GM19099 (cell line): ENCODE measurements around the gene ITGA6.

Source experiments
- POLR2A ChIP-seq: IDR thresholded peaks from 3 replicates; pipeline ENCODE4 v1.6.1; 2011; ENCODE audit warnings: low read depth; ENCODE audit not compliant: insufficient read length; ENCODE audit errors: extremely low read depth

The ITGA6 gene

GRCh38 chr2:172446474-172447063 is 19.2 kb downstream of the ITGA6 start:
- no peak for TF ChIP-seq POLR2A

- no peak for TF ChIP-seq POLR2A
These were observed 20.6 kb downstream of the ITGA6 start for GRCh38 chr2:172447811-172448493.

GRCh38 chr2:172448544-172449267 is 21.3 kb downstream of the ITGA6 start:
- no peak for TF ChIP-seq POLR2A

- no peak for TF ChIP-seq POLR2A
These were observed 22.6 kb downstream of the ITGA6 start for GRCh38 chr2:172449911-172450550.

GRCh38 chr2:172451923-172452322 is 24.5 kb downstream of the ITGA6 start:
- no peak for TF ChIP-seq POLR2A

GRCh38 chr2:172452845-172453244 is 25.5 kb downstream of the ITGA6 start:
- no peak for TF ChIP-seq POLR2A

- TF ChIP-seq POLR2A = no peak
These were observed 27.2 kb downstream of the ITGA6 start for GRCh38 chr2:172454404-172455120.

GRCh38 chr2:172455121-172455515 is 27.7 kb downstream of the ITGA6 start:
- no peak for TF ChIP-seq POLR2A

- no peak for TF ChIP-seq POLR2A
These were observed 28.6 kb downstream of the ITGA6 start for GRCh38 chr2:172456002-172456401.

- TF ChIP-seq POLR2A = no peak
These were observed 30.1 kb downstream of the ITGA6 start for GRCh38 chr2:172457536-172457935.

- no peak for TF ChIP-seq POLR2A
These were observed 31.3 kb downstream of the ITGA6 start for GRCh38 chr2:172458561-172459124.

GRCh38 chr2:172460780-172461201 is 33.4 kb downstream of the ITGA6 start:
- TF ChIP-seq POLR2A = no peak

- TF ChIP-seq POLR2A = no peak
These were observed 34.4 kb downstream of the ITGA6 start for GRCh38 chr2:172461591-172462372.

GRCh38 chr2:172462373-172462848 is 35.0 kb downstream of the ITGA6 start:
- TF ChIP-seq POLR2A = no peak
